Adrenal gland (tissue), 5 donors: ENCODE results near the gene INPP4B.

Experiments
- CTCF ChIP-seq, 6 experiments: fragments of 450-650 bp in 4 of 6; fragments of 200-600 bp in 2 of 6; sonication (generic) in 1 of 6; IDR thresholded peaks; 1 replicate in 5 of 6; 2 replicates in 1 of 6; pipeline versions ENCODE4 v1.5.1 to v1.8.0; 2016 to 2021; ENCODE audit warnings: antibody characterized with exemption in 6 of 6, mild to moderate bottlenecking in 2 of 6, moderate library complexity in 1 of 6
- POLR2A ChIP-seq, 2 donors: fragments of 450-650 bp; IDR thresholded peaks; one replicate each; pipeline ENCODE4 v1.6.1; 2017; ENCODE audit warnings: antibody characterized with exemption in 2 of 2, mild to moderate bottlenecking in 2 of 2, moderate library complexity in 1 of 2
- donor health status: DM: no; HTN: no; CAD: no.

- no peak for TF ChIP-seq CTCF (IDR thresholded peaks at IDR 0.05)
- no peak for TF ChIP-seq POLR2A (IDR thresholded peaks at IDR 0.05)
Observed at GRCh38 chr4:142583708-142584107, 262.4 kb downstream of the INPP4B start.
